GM12892 (cell line): ENCODE data around the gene TP53RK.

Experiments
- POLR2A ChIP-seq: IDR thresholded peaks from 2 replicates; pipeline ENCODE4 v1.6.1; 2011; ENCODE audit warnings: low read depth, low read length, control low read depth
- POLR2AphosphoS5 ChIP-seq: IDR thresholded peaks from 2 replicates; pipeline ENCODE4 v1.6.1; 2011; ENCODE audit warnings: low read depth, low read length, control low read depth
- TAF1 ChIP-seq: IDR thresholded peaks from 2 replicates; pipeline ENCODE4 v1.6.1; 2011; ENCODE audit warnings: low read depth, mild to moderate bottlenecking, control low read depth, low read length, borderline replicate concordance

GRCh38 chr20:46674253-46675083, 14.8 kb downstream of the TP53RK start:
- TF ChIP-seq POLR2AphosphoS5 (no peak), POLR2A (no peak), TAF1 (no peak)
